H1 (cell line): ENCODE data around the gene RORB. TPM values are rescaled to one million over a fixed set of nuclear protein-coding genes. Genes with fewer than 3 reads are reported as not detected.
A peak's percentile ranks its signal among the peaks of the same experiment; 100 is the strongest.

Source experiments
- CTCF ChIA-PET: fragments of 300-600 bp; sonication (Branson Sonifier 250); formaldehyde crosslinking; loops from one replicate; lab custom pipeline; 2021; ENCODE audit not compliant: partially characterized antibody; lab: Charles Lee
- POLR2A ChIA-PET: fragments of 300-600 bp; sonication (Branson Sonifier 250); formaldehyde crosslinking; loops from one replicate; lab custom pipeline; 2021; ENCODE audit warnings: inconsistent platforms; ENCODE audit not compliant: partially characterized antibody; lab: Charles Lee
- DNase-seq, 2 experiments: peaks; one replicate each; pipeline versions ENCODE4 v3.0.0 to v3.0.0-alpha.2; 2010 to 2022; ENCODE audit warnings: low spot score in 2 of 2, low read depth in 1 of 2, mixed read lengths in 1 of 2
- FAIRE-seq: peaks from 2 replicates; lab custom pipeline; 2011; peaks lifted over from hg19 to GRCh38; lab: Jason Lieb, UNC
- H2AFZ ChIP-seq: 2 replicates; pipeline ENCODE4 v1.8.1; 2012; ENCODE audit warnings: low read length, inconsistent platforms
- H2AK5ac ChIP-seq: 2 replicates; pipeline ENCODE4 v1.6.1; 2013; ENCODE audit warnings: low read depth, low read length
- H2BK120ac ChIP-seq: replicated peaks from 2 replicates; pipeline ENCODE3; 2013; ENCODE audit warnings: low read depth, low read length, inconsistent platforms
- H2BK12ac ChIP-seq: 2 replicates; pipeline ENCODE4 v1.6.1; 2013; ENCODE audit warnings: low read depth, low read length
- H2BK15ac ChIP-seq: 2 replicates; pipeline ENCODE4 v1.6.1; 2013; ENCODE audit warnings: low read length
- H2BK20ac ChIP-seq: 2 replicates; pipeline ENCODE4 v1.6.1; 2013; ENCODE audit warnings: low read length
- H2BK5ac ChIP-seq: 2 replicates; pipeline ENCODE4 v1.6.1; 2013; ENCODE audit warnings: low read depth, low read length
- H3K14ac ChIP-seq: 2 replicates; pipeline ENCODE4 v1.6.1; 2013; ENCODE audit warnings: inconsistent platforms; ENCODE audit not compliant: insufficient read length
- H3K18ac ChIP-seq: 2 replicates; pipeline ENCODE4 v1.6.1; 2013; ENCODE audit warnings: low read length; ENCODE audit errors: extremely low read depth
- H3K23ac ChIP-seq: 2 replicates; pipeline ENCODE4 v1.6.1; 2013; ENCODE audit warnings: inconsistent platforms; ENCODE audit not compliant: insufficient read length
- H3K23me2 ChIP-seq: 2 replicates; pipeline ENCODE4 v1.6.1; 2013; ENCODE audit warnings: low read depth, low read length
- H3K27ac ChIP-seq: 2 replicates; pipeline ENCODE4 v1.6.1; 2011; ENCODE audit warnings: low read depth, low read length, inconsistent platforms
- H3K27me3 ChIP-seq, 4 experiments: replicated peaks in 1 of 4; 1 replicate in 1 of 4; 2 replicates in 3 of 4; pipeline versions ENCODE4 v1.6.1 to v1.8.1; 2011 to 2013; ENCODE audit warnings: low read length in 3 of 4, mild to moderate bottlenecking in 3 of 4, inconsistent platforms in 2 of 4, mixed read lengths in 2 of 4, moderate library complexity in 1 of 4; ENCODE audit not compliant: control insufficient read depth in 3 of 4, insufficient read depth in 3 of 4; ENCODE audit errors: extremely low read depth in 1 of 4
- H3K36me3 ChIP-seq, 4 experiments: 2 replicates each; pipeline versions ENCODE4 v1.6.1 to v1.8.1; 2011 to 2013; ENCODE audit warnings: mild to moderate bottlenecking in 4 of 4, low read length in 3 of 4, moderate library complexity in 2 of 4, control low read depth in 1 of 4, inconsistent platforms in 1 of 4; ENCODE audit not compliant: insufficient read depth in 4 of 4, control insufficient read depth in 2 of 4
- H3K4ac ChIP-seq: replicated peaks from 2 replicates; pipeline ENCODE3; 2013; ENCODE audit warnings: low read length, low read depth, mixed read lengths, inconsistent platforms; ENCODE audit not compliant: insufficient read length
- H3K4me1 ChIP-seq, 4 experiments: replicated peaks in 1 of 4; 1 replicate in 1 of 4; 2 replicates in 3 of 4; pipeline versions ENCODE4 v1.6.1 to v1.8.1; 2011 to 2013; ENCODE audit warnings: low read length in 3 of 4, inconsistent platforms in 2 of 4, mixed read lengths in 1 of 4; ENCODE audit not compliant: insufficient read depth in 4 of 4, control insufficient read depth in 3 of 4
- H3K4me2 ChIP-seq, 2 experiments: 2 replicates each; pipeline versions ENCODE4 v1.6.1 to v1.8.1; 2011 to 2013; ENCODE audit warnings: low read depth in 2 of 2, low read length in 2 of 2, control low read depth in 1 of 2, inconsistent platforms in 1 of 2, mild to moderate bottlenecking in 1 of 2; ENCODE audit not compliant: insufficient read depth in 1 of 2
- H3K4me3 ChIP-seq, 4 experiments: fragments of 200-600, 300-600 bp in 1 of 4; sonication (generic), shearing (Covaris generic), sonication (Bioruptor Twin) in 1 of 4; 2 replicates each; pipeline versions ENCODE4 v1.5.1 to v1.8.1; 2011 to 2016; ENCODE audit warnings: low read length in 4 of 4, low read depth in 3 of 4, control low read depth in 2 of 4, inconsistent platforms in 2 of 4, mild to moderate bottlenecking in 2 of 4, mixed read lengths in 1 of 4, moderate library complexity in 1 of 4; ENCODE audit not compliant: insufficient read depth in 2 of 4; ENCODE audit errors: extremely low read depth in 1 of 4
- H3K56ac ChIP-seq: replicated peaks from 2 replicates; pipeline ENCODE3; 2013; ENCODE audit warnings: low read depth, mild to moderate bottlenecking, mixed read lengths, low read length, inconsistent platforms; ENCODE audit not compliant: insufficient read length
- H3K79me1 ChIP-seq: 2 replicates; pipeline ENCODE4 v1.6.1; 2013; ENCODE audit warnings: low read depth, low read length, control low read depth
- H3K79me2 ChIP-seq, 2 experiments: 2 replicates each; pipeline versions ENCODE4 v1.6.1 to v1.8.1; 2012 to 2013; ENCODE audit warnings: low read length in 2 of 2, mild to moderate bottlenecking in 2 of 2, inconsistent platforms in 1 of 2; ENCODE audit not compliant: insufficient read depth in 2 of 2, control insufficient read depth in 1 of 2
- H3K9ac ChIP-seq, 4 experiments: replicated peaks in 1 of 4; 1 replicate in 1 of 4; 2 replicates in 3 of 4; pipeline versions ENCODE4 v1.6.1 to v1.8.1; 2011 to 2013; ENCODE audit warnings: low read depth in 3 of 4, low read length in 3 of 4, control low read depth in 2 of 4, mild to moderate bottlenecking in 2 of 4, moderate library complexity in 2 of 4, inconsistent platforms in 1 of 4; ENCODE audit errors: extremely low read depth in 1 of 4
- H3K9me3 ChIP-seq, 2 experiments: 2 replicates each; pipeline versions ENCODE4 v1.6.1 to v1.8.1; 2012 to 2013; ENCODE audit warnings: mild to moderate bottlenecking in 2 of 2, moderate library complexity in 2 of 2, control low read depth in 1 of 2, inconsistent platforms in 1 of 2, low read depth in 1 of 2, low read length in 1 of 2, mixed read lengths in 1 of 2; ENCODE audit not compliant: insufficient read depth in 2 of 2
- H4K20me1 ChIP-seq, 2 experiments: replicated peaks in 1 of 2; 2 replicates each; pipeline versions ENCODE3 to v1.8.1; 2011 to 2013; ENCODE audit warnings: inconsistent platforms in 2 of 2, low read length in 2 of 2, mild to moderate bottlenecking in 1 of 2; ENCODE audit not compliant: insufficient read depth in 2 of 2, control insufficient read depth in 1 of 2
- H4K5ac ChIP-seq: 2 replicates; pipeline ENCODE4 v1.6.1; 2013; ENCODE audit warnings: low read length, low read depth, mixed read lengths, inconsistent platforms; ENCODE audit not compliant: insufficient read length
- H4K8ac ChIP-seq: 2 replicates; pipeline ENCODE4 v1.8.0; 2013; ENCODE audit warnings: mild to moderate bottlenecking, moderate library complexity, low read length, inconsistent platforms; ENCODE audit not compliant: insufficient read depth; ENCODE audit errors: extremely low read depth
- H4K91ac ChIP-seq: replicated peaks from 2 replicates; pipeline ENCODE3; 2013; ENCODE audit warnings: low read length, mixed read lengths, inconsistent platforms; ENCODE audit not compliant: insufficient read length
- CEBPB ChIP-seq: IDR thresholded peaks from 2 replicates; pipeline ENCODE4 v1.6.1; 2012; ENCODE audit warnings: low read depth, low read length
- KDM4A ChIP-seq: IDR thresholded peaks from one replicate; pipeline ENCODE4 v1.7.1; 2012; ENCODE audit warnings: low read depth, mild to moderate bottlenecking, moderate library complexity, low read length, inconsistent platforms; ENCODE audit not compliant: severe bottlenecking
- NANOG ChIP-seq: IDR thresholded peaks from 2 replicates; pipeline ENCODE4 v1.6.1; 2011; ENCODE audit warnings: low read length, low read depth, mild to moderate bottlenecking, inconsistent platforms; ENCODE audit not compliant: insufficient read depth, poor library complexity, severe bottlenecking
- WGBS, 2 experiments: shearing (Covaris generic) in 1 of 2; methylation state at CpG; one replicate each; pipeline versions ENCODE4 v1.1.6 to v1.1.7; 2013 to 2015; ENCODE audit warnings: low lambda C conversion rate in 2 of 2, mixed read lengths in 2 of 2, inconsistent platforms in 1 of 2, low coverage in 1 of 2, missing lambda C conversion rate in 1 of 2; ENCODE audit not compliant: insufficient replicate concordance in 2 of 2, insufficient coverage in 1 of 2, insufficient read length in 1 of 2; ENCODE audit errors: extremely low coverage in 1 of 2, missing lambda C conversion rate in 1 of 2; 5-methylcytosine and 5-hydroxymethylcytosine counted together
- polyA plus RNA-seq, 7 experiments: library from polyadenylated mRNA; depleted of rRNA in 3 of 7; stranded (reverse) in 5 of 7; unstranded in 2 of 7; fragments of >200 nt in 5 of 7; fragments of 200-250 nt in 2 of 7; gene quantifications; 1 replicate in 5 of 7; 2 replicates in 1 of 7; 4 replicates in 1 of 7; pipeline versions ENCODE4 v1.2.1 to v1.2.3, GENCODE V29; 2011 to 2013; ENCODE audit warnings: missing spikeins in 2 of 7, mixed read lengths in 2 of 7
- total RNA-seq: library from RNA; stranded (reverse); fragmentation: NEBNext Ultra II Directional; extraction: Animal tissue kit (Norgen Biotek cat#: 25700); gene quantifications from 2 replicates; pipeline ENCODE4 v1.2.1, GENCODE V29; 2021

RORB gene
- total and polyA plus RNA-seq, 2 of the 8 experiments (the other 6 are each of a cell fraction or from before 2014, with no cell fraction given) = 2.3 to 7.1 TPM

DNA sequence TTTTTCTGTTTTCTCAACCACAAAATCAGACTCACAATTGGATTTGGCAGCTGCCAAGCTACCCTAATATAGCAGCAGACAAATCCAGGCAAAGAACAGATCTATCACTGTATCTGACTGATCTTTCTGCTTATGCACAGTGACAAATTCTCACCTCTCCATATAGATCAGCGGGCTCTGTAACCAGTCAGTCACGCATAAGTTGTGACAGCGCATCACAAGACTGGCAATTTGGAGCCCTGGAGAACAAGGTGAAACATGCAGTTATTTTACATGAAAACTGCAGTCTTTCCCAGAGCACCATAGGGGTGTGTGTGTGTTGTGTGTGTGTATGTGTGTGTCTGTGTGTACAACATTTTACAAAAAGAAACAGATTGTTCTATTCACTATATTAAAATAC is 37.7 kb downstream of the RORB start:
- no peak overlapping the region for H4K5ac ChIP-seq
- H2BK12ac ChIP-seq = no peak overlapping the region
- no peaks in the 10 kb centered on the region for H3K36me3 ChIP-seq
- H3K9ac ChIP-seq = no peak overlapping the region
- DNase-seq = no peak
- H3K23ac ChIP-seq = no peak overlapping the region
- H2BK20ac ChIP-seq = no peak overlapping the region
- H3K9me3 ChIP-seq = no peaks in the 10 kb centered on the region
- no peaks in the 10 kb centered on the region for H3K79me1 ChIP-seq
- no peaks in the 10 kb centered on the region for H3K79me2 ChIP-seq
- no peak overlapping the region for H2BK15ac ChIP-seq
- H3K27ac ChIP-seq = no peak overlapping the region
- no peak overlapping the region for H2AK5ac ChIP-seq
- no peak overlapping the region for H3K18ac ChIP-seq
- H3K4me1 ChIP-seq = no peaks in the 10 kb centered on the region; a peak in 1 of 7 replicates
- H3K14ac ChIP-seq = no peak overlapping the region
- TF ChIP-seq NANOG (no peak), CEBPB (no peak), KDM4A (no peak)
- 88% methylated on average over 3 of the region's 3 CpGs; no CpG with 5 or more reads in 1 of the 2 experiments for WGBS, 2 experiments
- ChIA-PET CTCF (no interaction called here), POLR2A (no interaction called here)
- H2BK120ac ChIP-seq = no peak overlapping the region
- no peak overlapping the region for H3K4me3 ChIP-seq
- H3K27me3 ChIP-seq = no peaks in the 10 kb centered on the region
- H2AFZ ChIP-seq = no peak overlapping the region
- no peak overlapping the region for H4K91ac ChIP-seq
- H4K20me1 ChIP-seq = no peaks in the 10 kb centered on the region
- H3K4me2 ChIP-seq = no peak overlapping the region
- H3K4ac ChIP-seq = no peak overlapping the region
- no peak overlapping the region for H3K56ac ChIP-seq
- no peak overlapping the region for H4K8ac ChIP-seq
- peak; percentile 55 for FAIRE-seq
- no peak overlapping the region for H2BK5ac ChIP-seq
- H3K23me2 ChIP-seq = no peaks in the 10 kb centered on the region
